Brain microvascular endothelial cell (primary cell): ENCODE measurements around the gene AUTS2.

Source experiments
- DNase-seq: peaks from one replicate; pipeline ENCODE4 v3.0.0-alpha.2; 2020
- H3K27ac ChIP-seq: fragments of 250-450 bp; sonication (Bioruptor Pico); 2 replicates; pipeline ENCODE4 v1.5.1; 2020; ENCODE audit warnings: mild to moderate bottlenecking, moderate library complexity
- H3K27me3 ChIP-seq: fragments of 250-450 bp; sonication (Bioruptor Pico); replicated peaks from 2 replicates; pipeline ENCODE4 v1.5.1; 2020; ENCODE audit warnings: mild to moderate bottlenecking
- H3K36me3 ChIP-seq: fragments of 250-450 bp; sonication (Bioruptor Pico); replicated peaks from 2 replicates; pipeline ENCODE4 v1.5.1; 2020; ENCODE audit warnings: mild to moderate bottlenecking
- H3K4me3 ChIP-seq: 2 replicates; pipeline ENCODE4 v1.5.1; 2011; ENCODE audit warnings: low read depth, mild to moderate bottlenecking, control low read depth, low read length, moderate library complexity
- in situ Hi-C: cut with HindIII; loops from 2 replicates; pipeline ENCODE4 v1.10.0; 2017; ENCODE audit warnings: low sequenced_read_pairs, low pct_ligation_motif_present
- TF ChIP-seq, protein P1 (sequence below): IDR thresholded peaks from 2 replicates; pipeline ENCODE4 v1.5.1; 2011; ENCODE audit warnings: low read depth, mild to moderate bottlenecking, moderate library complexity, low read length, control low read depth, inconsistent platforms; ENCODE audit errors: missing control alignments

Gene AUTS2

DNA sequence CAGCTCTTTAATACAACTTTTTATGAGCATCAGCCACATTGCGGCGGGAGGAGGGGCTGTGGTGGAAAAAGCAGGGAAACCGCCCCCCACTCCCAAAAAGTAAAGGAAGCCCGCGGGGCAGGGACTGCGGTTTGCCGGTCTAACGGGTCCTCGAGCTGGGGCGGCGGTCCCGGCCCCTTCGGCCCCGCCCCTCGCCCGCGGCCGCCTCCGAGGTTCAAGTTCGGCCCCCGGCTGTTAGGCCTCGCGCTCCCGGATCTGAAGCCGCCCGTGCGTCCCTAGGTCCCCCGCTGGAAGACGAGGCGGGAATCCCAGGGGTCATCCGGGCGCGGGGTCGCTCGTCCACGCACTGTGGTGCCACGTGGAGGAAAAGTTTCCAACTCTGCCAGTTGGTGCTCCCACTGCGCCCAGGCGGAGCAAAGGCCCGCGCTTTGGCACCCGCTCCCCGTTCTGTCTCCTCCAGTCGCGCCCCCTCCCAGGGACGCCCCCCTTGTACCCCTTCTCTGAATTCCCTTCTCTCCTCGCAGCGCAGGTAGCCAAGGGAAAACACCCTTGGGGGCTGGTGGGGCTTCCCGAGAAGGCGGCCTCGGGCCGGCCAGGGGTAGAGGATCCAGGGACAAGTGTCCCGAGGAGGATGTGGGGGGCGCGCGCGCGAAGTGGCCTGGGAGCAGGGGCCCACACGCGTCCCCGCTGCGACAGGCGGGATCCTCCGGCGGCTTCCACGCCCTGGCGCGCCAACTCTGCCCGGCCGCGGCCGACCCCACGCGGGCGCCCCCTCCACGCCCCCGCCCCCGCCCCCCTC lies 798 bp upstream of the AUTS2 start:
- peaks cover 11% of the 10 kb centered on the region for H3K27me3 ChIP-seq

DNA sequence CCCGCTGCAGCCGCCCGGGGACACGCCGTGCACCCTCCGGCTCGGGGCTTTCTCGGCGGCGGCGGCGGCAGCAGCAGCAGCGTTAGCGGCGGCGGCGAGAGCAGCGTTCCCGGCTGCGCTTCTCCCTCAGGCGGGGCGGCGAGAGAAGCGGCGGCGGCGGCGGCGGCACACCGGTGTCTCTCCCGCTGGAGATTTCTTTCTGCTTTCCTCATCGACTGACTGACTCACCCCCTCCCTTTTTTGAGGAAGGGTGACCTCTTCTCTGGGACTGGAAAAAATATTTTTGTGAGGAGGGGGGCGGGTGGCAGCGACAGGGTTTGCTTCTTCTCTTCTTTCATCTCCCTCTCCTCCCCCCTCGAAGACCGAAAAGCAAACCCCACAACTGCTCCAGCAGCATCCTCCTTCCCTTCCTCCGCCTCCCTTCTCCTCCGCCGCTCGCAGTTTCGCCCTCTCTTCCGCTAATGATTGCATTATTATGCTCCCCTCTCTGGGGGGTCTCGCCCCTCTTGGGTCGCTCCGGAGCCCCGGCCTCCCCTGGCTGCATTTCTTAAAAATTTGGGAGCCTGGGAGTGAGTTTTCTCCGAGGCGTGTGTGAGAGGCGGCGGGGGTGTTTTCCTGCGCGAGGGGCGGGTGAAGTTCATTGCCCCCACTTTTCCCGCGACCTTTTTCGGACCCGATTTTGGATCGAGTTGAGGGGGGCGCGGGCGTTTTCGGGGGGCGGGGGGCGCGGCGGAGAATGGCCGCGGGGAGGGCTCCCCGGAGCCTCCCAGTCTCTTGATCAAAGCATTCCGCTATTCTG lies 411 bp downstream of the AUTS2 start:
- H3K4me3 ChIP-seq = peak overlapping the region; percentile 69
- in situ Hi-C loops = no loop called here
- no peak for DNase-seq
- TF ChIP-seq, protein P1, sequence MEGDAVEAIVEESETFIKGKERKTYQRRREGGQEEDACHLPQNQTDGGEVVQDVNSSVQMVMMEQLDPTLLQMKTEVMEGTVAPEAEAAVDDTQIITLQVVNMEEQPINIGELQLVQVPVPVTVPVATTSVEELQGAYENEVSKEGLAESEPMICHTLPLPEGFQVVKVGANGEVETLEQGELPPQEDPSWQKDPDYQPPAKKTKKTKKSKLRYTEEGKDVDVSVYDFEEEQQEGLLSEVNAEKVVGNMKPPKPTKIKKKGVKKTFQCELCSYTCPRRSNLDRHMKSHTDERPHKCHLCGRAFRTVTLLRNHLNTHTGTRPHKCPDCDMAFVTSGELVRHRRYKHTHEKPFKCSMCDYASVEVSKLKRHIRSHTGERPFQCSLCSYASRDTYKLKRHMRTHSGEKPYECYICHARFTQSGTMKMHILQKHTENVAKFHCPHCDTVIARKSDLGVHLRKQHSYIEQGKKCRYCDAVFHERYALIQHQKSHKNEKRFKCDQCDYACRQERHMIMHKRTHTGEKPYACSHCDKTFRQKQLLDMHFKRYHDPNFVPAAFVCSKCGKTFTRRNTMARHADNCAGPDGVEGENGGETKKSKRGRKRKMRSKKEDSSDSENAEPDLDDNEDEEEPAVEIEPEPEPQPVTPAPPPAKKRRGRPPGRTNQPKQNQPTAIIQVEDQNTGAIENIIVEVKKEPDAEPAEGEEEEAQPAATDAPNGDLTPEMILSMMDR = no peak
- no peak overlapping the region for H3K27ac ChIP-seq
- H3K27me3 ChIP-seq = peaks cover 11% of the 10 kb centered on the region
- H3K36me3 ChIP-seq = no peaks in the 10 kb centered on the region

More for the DNA sequence above, 798 bp upstream of the AUTS2 start:
- TF ChIP-seq, protein P1 = no peak
- no peak for DNase-seq
- in situ Hi-C loops = no loop called here
- H3K36me3 ChIP-seq = no peaks in the 10 kb centered on the region
- peak overlapping the region; percentile 57 for H3K4me3 ChIP-seq
- H3K27ac ChIP-seq = no peak overlapping the region

DNA sequence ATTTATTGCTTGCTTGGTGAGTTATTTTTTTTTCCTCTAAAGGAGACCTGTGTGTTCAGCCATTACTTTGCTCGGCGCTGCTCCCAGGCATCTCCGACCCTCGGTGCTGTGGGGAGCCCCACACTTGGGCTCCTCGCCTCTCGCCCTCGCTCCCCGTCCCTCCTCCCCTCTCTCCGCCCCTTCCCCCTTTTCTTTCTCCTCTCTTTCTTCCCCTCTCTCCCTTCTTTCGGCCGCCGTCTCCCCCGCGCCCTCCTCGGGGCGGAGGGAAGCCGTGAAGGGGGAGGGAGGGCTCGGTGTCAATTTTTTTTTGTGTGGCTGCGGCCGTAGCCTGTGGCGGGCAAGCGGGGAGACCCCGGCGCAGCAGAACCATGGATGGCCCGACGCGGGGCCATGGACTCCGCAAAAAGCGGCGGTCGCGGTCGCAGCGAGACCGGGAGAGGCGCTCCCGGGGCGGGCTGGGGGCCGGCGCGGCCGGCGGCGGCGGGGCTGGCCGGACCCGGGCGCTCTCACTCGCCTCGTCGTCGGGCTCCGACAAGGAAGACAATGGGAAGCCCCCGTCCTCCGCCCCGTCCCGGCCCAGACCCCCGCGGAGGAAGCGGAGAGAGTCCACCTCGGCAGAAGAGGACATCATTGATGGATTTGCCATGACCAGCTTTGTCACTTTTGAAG lies 1.1 kb downstream of the AUTS2 start:
- peaks cover 11% of the 10 kb centered on the region for H3K27me3 ChIP-seq
- no peaks in the 10 kb centered on the region for H3K36me3 ChIP-seq
- in situ Hi-C loops = no loop called here
- no peak overlapping the region for H3K27ac ChIP-seq
- DNase-seq = no peak
- TF ChIP-seq, protein P1 = no peak
- H3K4me3 ChIP-seq = peak overlapping the region; percentile 69

DNA sequence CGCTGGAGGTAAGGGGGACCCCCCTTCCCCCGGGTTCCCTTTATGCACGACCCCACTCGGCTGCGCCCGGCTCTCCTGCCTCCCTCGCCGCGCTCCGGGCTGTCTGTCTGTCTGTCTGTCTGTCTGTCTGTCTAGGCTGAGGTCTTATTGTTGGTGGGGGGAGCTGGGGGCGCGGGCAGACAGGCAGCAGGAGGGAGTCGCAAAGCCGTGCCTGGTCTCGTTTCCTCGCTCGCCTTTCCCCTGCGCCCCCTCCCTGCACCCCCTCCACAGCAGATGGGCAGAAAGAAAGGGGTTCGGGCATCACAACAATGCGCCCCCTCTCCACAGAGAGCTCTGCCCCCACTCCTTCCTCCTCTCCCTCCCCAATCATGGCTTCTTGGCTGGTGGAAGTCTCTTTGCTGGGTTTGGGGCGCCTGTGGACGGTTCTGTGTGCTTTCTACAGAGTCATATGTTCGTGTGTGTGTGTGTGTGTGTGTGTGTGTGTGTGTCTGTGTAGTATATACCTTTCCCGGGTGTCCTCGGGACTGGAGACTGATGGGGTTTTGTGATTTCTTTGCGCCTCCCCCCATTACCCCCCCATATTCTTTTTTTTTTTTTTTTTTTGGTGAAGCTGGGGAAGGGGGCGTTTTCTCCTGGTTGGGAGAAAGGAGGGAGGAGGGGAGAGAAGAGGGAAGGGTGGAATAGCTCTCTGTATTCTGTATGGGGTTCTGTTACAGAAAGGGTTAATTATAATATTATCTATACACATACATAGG lies 1.9 kb downstream of the AUTS2 start:
- TF ChIP-seq, protein P1 = no peak
- Histone ChIP-seq H3K36me3 (no peaks in the 10 kb centered on the region), H3K27ac (no peak overlapping the region), H3K4me3 (peak overlapping the region; percentile 69), H3K27me3 (peaks cover 11% of the 10 kb centered on the region)
- in situ Hi-C loops = no loop called here
- DNase-seq = no peak

DNA sequence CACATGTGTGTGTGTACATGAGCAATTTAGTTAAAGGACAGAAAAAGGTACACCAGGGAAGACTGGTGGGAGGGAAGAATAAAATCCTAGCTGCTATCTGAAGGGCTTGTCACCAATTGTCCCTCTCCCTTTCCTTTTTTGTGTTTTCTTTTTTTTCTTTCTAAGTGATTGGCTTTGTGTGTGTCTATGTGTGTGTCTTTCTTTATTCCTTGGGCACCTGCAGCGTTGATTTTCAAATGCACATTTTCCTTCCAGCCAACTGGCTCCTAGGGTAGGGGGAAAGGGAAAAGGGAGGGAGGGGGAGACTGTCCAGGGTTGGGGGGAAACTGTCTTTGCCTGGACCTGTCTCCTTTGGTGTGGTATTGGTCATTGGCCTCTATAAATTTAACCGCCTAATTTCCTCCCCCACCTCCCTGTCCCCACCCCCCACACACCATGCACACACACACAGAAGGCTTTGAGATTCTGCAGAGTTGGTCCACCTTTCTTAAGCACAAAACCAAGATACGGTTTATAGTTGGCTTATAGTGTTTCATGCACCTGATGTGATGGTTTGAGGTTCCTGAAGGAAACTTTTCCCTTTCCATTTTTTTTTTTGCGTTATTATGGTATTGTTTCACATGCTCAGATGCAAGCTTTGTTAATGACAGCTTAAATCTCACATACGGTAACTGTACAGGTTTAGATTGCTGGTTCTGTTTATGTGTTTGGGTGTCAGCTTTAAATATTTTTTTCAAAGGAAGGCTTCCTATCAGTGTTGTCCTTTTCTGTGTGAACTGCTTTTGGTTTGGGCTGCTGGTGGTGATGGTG lies 2.6 kb downstream of the AUTS2 start:
- in situ Hi-C loops = no loop called here
- no peak overlapping the region for H3K4me3 ChIP-seq

More for the DNA sequence above, 2.6 kb downstream of the AUTS2 start:
- no peak for DNase-seq
- Histone ChIP-seq H3K36me3 (no peaks in the 10 kb centered on the region), H3K27me3 (peaks cover 11% of the 10 kb centered on the region), H3K27ac (no peak overlapping the region)
- TF ChIP-seq, protein P1 = no peak
